ENCODE results near the gene FSIP1.

The FSIP1 gene

DNA sequence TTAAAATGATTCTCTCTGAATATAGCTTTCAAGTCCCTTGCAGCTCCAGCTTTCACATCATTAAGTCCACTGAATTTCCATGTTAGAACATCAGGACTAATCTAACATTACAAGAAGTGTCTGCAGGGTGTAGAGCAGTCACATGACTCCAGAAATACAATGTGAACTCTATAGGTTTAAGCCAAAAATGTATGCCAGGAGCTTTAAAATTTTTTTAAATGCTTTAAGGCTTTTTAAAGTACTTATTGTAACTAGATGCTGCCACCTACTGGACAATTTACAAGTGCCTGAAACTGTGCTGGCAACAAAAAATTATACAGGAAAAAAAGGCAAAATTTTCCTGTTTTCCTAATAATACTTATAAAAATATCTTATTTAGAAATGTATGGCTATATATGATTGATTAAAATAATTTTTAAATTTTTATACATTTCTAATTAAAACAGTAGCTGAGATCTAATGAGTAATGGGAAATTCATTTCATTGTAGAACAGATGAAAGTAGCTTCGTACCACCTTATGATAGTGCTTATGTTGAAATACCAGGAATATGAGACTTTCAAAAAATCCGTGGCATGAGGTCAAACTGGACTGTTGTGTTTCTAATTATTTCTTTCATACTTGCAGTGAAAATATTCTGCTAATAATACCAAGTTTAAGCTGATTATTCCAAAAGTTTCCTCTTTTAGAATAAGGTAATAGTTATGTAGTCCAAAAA, 25.7 kb downstream of the FSIP1 start:
- DNase-seq (ENCODE audit: low read depth): no peak

DNA sequence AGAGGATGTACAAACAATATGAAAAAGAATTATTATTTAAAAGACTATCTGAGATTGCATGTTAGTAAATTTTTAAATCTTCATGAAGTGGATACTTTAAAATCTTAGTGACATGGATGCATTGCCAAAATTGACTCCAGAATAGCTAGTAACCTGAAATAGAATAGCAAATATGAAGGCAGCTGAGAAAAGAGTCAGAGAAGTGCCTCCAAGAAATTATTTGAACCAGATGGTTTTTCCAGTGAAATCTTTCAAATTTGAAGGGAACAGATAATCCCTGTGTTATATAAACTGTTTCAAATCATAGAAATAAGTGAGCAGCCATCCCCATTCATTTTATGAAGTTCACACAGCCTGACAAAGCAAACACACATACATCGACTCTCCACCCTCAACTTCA, 29.6 kb downstream of the FSIP1 start:
- no peak for DNase-seq (ENCODE audit: low read depth)

DNA sequence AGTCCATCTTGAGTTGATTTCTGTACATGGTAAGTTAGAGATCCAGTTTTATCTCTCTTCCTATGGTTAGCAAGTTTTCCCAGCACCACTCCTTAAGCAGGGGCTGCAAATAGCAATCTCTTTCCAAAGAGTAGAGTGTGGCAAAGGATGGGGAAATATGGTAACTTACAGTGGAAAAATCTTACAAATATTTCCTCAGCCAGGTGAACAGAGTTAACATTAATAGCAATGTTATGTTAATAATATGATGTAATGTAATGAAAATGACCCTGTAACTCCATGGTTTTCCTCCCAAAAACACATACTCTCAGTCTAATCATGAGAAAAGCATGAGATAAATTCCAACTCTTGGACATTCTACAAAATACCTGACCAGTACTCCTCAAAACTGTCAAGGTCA, 30.4 kb downstream of the FSIP1 start:
- DNase-seq (ENCODE audit: low read depth): no peak

GRCh38 chr15:39748276-39748675, 34.4 kb downstream of the FSIP1 start:
- no peak for DNase-seq (ENCODE audit: low read depth)

DNA sequence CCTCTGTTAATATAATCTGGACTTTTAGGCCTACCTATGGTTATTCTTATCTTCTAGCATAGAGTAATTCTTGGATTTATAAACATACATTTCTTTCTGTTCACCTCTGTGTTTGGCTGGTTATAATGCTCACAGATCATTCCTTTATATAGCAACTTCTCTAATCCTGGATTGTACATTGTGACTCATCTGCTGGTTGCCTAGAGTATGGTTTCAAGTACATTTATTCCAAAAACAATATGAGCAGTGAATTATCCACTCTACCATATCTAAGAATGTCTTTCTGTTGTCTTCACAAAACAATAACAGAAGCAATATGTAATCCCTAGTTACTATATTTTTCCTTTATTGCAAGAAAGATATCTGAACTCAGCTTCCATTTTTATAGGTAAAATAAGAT, 35.3 kb downstream of the FSIP1 start:
- DNase-seq (ENCODE audit: low read depth): no peak

GRCh38 chr15:39746714-39747276, 35.8 kb downstream of the FSIP1 start:
- DNase-seq (ENCODE audit: low read depth): no peak

- no peak for DNase-seq (ENCODE audit: low read depth)
Measured at GRCh38 chr15:39746176-39746575, 36.5 kb downstream of the FSIP1 start.

DNA sequence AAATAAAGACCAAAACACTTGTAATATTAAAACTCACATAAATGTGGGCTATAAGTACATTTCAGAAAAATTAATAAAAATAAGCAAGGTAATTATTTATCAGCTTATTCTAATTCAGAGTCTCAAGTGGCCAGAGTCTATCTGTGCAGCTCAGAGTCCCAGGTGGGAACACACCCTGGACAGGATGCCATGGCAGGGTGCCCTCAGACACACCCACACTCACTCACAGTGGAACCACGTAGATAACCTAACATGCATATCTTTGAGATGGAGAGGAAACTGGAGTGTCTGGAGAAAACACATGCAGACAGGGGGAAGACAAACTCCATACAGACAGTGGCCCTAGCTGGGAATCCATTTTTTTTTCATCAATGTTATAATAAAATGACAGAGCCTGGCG, 37.2 kb downstream of the FSIP1 start:
- no peak for DNase-seq (ENCODE audit: low read depth)

DNA sequence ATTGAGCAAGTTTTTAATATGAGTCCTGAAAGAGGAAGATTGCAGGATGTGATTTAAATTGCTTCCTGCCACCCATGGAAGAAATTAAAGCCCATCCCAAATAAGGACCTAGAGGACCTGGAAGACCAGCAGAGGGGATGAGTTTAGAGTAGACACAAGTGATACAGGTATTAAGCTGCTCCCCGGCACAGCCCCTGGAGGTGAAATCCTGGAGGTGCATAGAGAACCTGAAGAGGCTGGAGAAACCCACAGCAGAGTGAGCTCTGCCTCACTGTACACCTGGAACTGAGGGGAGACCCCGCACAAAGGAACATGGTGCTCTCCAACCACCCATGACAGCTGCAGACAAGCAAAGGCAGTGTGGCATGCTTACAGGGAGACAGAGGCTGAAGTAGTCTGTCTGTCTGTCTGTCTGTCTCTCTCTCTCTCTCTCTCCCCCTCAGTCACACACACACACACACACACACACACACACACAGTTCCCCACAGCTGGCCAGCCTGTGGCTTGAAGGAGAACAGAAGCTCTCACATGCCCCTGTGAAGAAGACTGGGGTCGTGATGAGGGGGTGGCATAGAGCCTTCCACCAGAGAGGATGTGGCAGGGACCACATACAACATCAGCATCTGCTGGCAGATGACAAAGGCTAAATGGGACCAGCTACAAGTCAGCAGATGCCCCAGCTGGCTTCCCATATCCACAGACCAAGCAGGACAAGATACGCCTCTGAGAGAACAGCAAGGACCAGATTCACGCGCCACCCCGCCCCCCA, 38.1 kb downstream of the FSIP1 start:
- no peak for DNase-seq (ENCODE audit: low read depth)

- DNase-seq (ENCODE audit: low read depth): no peak
Measured at GRCh38 chr15:39743611-39744010, 39.0 kb downstream of the FSIP1 start.

DNA sequence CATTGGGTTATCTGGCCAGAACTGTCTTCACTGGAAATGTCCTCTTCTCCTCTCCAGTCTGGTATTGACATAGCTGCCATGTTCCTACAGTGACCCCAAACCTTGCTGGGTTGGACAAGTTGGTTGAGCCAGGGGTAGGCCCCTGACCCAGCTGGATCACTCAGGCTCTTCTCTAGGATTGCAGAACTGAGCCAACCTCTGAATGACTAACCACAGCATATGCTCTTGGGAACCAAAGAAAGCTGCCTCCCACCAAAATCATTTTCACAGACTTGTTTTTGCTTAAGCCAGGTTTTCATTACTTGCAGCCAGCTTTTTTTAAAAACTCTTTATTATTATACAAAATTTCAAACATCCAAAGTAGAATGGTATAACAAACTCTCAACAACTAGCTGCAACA, 41.4 kb downstream of the FSIP1 start:
- DNase-seq (ENCODE audit: low read depth): no peak

- DNase-seq (ENCODE audit: low read depth): no peak
Measured at GRCh38 chr15:39738998-39739397, 43.6 kb downstream of the FSIP1 start.

DNA sequence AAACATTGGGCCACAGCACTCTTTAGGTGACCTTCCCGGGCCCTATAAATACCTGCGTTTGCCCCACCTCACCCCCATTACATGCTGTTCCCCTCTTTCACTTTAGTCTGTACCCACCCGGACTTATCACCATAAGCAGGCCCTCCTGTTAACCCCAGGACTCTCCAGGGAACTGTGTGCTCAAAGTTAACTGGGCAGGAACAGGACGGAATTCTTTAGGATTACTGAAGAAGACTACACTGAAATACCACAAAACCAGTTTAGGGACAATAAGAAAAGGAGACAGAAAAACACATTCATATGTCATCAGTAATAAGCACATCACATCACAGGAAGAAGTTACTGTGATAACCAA, 45.5 kb downstream of the FSIP1 start:
- DNase-seq (ENCODE audit: low read depth): no peak

DNA sequence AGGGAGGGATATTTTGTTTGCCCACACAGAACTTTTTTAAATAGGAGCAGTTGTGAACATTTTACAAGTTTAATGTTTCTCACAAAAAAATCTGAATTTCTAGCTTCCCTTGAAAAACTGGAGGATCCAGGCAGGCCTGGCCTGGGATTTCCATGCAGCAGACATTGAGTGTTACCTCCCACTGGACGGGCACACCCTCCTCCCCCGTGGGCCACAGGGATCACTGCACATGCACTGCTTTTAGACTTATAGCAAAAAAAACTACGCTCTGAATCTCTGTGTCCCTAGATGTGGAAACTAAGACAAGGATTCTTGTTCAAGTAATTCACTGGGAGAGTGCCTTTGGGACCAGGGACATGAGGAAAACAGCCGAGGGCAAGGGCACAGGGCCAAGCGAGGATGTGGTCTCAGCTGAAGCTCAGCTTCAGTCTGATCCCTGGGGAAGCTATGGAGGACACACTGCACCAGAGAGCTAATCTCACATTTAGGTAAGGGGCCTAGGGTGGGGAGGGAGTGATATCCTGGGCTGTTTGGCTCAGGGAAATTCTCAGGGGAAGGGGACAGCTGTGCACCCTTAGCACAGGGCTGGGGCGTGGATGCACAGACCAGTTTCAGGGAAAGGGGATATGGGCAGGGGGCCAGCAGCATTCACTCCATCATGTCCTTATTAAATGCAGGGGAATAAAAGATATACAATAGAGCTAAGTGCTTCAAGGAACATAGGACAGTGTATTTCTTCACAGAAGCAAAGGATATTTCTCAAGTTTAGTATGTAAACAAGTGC, 46.0 kb downstream of the FSIP1 start:
- no peak for DNase-seq (ENCODE audit: low read depth)

DNA sequence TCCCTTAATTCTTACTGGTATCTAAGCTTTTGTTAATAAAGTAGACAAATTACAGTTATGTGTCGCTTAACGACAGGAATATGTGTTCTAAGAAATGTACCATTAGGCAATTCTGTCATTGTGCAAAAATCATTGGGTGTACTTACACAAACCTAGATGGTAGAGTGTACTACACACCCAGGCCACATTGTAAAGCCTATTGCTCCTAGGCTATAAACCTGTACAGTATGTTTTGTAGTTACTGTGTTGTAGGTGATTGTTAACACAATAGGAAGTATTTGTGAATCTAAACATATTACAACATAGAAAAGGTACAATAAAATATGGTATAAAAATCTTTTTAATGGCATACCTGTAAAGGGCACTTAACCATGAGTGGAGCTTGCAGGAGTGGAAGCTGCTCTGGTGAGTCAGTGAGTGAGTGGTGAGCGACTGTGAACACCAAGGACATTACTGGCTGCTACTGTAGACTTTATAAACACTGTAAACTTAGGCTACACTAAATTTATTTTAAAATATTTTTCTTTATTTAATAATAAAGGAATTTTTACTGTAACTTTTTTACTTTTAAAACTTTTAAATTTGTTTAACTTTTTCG, 47.4 kb downstream of the FSIP1 start:
- no peak for DNase-seq (ENCODE audit: low read depth)

DNA sequence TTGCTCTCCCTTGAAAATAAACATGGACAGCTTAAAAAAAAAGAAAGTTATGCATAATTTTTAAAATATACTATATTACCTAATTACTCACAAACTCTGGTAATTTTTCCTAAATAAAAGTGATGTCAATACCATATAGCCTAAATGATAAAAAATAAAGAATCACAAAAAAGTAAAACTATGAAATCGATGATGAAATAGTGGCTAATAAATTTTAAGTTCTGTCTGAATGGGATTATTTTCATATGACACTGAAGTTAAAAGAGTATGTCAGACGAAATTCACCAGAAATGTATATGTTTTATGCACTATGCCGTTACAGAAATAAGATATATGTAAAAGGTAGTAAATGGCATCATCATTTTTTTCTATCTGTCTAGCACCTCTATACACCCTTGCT, 51.4 kb downstream of the FSIP1 start:
- no peak for DNase-seq (ENCODE audit: low read depth)

GRCh38 chr15:39730552-39730951, 52.1 kb downstream of the FSIP1 start:
- no peak for DNase-seq (ENCODE audit: low read depth)

DNA sequence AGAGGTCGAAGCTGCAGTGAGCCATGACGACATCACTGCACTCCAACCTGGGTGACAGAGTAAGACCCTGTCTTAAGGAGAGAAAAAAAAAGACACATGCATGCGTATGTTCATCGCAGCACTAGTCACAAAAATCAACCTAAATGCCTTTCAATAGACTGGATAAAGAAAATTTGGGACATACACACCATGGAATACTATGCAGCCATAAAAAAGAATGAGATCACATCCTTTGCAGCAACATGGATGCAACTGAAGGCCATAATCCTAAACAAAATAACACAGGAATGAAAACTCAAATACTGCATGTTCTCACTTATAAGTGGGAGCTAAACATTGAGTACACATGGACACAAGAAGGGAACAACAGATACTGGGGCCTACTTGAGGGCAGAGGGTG, 53.1 kb downstream of the FSIP1 start:
- DNase-seq (ENCODE audit: low read depth): no peak

- DNase-seq (ENCODE audit: low read depth): no peak
Measured at GRCh38 chr15:39728845-39729244, 53.8 kb downstream of the FSIP1 start.

- no peak for DNase-seq (ENCODE audit: low read depth)
Measured at GRCh38 chr15:39721893-39722292, 60.7 kb downstream of the FSIP1 start.

- peak; percentile 87 for DNase-seq (ENCODE audit: low read depth)
Measured at GRCh38 chr15:39720621-39721611, 61.7 kb downstream of the FSIP1 start.

Measured in GM04503 (cell line).